Stimulated activated naive CD4-positive, alpha-beta T cell (primary cell): ENCODE data around the gene PACRG.

Experiments
- DNase-seq, 6 experiments: peaks; one replicate each; lab custom pipeline; 2025; lab: John Stamatoyannopoulos, UW

Gene PACRG

GRCh38 chr6:163177892-163178420 lies 450.2 kb downstream of the PACRG start:
- DNase-seq = no peak

- no peak for DNase-seq
These were observed 451.3 kb downstream of the PACRG start for GRCh38 chr6:163179061-163179460.

DNA sequence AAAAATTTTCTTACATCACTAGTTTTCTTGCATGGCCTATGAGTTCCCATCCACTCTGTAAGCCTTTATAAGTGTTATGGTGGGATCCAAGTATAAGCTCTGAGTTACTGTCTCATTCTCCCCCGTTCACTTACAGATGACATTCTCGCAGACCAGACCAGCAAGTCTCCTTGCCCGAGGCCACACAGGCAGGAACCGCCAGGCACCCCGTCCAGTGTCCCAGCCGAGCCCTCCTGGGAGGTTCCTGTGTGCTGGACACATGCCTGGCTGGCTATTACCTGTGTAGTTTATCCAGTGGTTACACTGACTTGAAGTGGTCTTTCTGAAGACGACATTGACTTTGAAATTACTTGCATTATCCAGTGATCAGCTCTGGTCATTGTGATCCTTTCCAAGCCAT lies 451.9 kb downstream of the PACRG start:
- no peak for DNase-seq

DNA sequence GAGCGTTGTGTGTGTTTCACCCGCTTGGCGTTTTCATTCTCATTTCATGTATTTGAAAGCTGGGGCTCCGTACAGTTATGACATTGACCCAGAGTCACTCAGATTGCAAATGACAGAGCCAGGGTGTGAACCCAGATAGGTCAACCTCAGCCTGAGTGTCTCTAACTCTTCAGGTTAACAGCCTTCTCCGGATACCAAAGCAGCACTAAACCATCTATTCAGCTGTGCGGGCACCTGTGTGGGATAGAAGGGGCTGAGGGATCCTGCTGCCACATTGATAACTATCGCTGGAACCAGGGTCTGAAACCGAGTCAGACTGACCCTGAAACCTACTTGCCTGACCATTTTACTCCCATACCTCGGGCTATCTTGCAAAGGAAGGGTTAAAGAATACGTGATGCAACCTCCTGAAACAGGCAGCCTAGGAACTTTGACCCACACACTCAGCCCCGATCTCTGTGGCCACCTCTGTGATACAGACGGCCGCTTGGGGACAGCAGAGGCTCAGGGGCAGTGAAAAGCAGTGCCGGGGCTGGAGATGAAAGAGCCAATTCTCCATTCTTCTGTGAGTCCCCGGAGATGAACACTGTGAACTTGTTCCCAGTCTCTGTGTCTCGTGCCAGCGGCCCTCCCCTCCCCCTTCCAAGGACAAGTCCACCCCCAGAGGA lies 453.2 kb downstream of the PACRG start:
- DNase-seq = no peak

DNA sequence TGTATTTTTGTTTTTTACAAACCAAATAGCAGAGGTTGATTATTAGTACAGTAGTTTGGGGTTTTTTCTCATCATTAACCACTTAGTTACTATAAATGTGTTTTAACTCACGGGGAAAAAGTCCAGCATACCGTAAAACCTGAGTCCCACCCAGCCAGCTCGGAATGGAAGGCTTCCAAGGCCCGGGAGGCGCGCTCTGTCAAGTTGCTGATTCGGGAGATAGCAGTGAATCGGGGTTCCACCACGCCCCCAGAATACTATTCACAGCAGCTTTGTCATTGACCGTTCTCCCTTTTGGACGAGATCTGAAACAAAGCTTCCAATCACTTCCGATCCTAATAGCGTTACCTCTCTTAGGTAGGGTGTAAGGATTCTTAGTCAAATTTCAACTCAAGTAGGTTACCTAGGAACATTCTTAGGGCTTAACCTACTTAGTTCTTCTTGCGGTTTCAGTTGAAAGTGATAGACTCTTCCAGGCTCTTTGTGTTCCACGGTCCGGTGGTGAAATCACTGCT lies 453.9 kb downstream of the PACRG start:
- no peak for DNase-seq

DNA sequence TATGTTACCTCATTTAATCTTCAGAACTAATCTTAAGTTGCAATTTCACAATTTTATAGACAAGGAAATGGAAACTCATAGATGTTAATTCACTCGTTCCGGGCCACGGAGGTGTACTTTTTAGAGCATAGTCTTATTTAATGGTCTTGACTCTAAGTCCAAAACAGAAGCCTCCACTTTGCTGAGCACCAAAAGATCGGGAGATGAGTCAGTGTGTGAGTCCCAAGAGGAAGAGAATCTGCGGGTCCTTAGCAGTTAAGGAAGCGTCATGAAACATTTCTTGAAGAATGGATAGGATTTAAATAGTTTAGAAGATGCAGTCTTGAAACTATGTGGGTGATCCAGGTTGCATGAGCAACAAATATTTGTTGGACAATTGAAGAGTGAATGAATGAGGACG lies 454.9 kb downstream of the PACRG start:
- DNase-seq = no peak

DNA sequence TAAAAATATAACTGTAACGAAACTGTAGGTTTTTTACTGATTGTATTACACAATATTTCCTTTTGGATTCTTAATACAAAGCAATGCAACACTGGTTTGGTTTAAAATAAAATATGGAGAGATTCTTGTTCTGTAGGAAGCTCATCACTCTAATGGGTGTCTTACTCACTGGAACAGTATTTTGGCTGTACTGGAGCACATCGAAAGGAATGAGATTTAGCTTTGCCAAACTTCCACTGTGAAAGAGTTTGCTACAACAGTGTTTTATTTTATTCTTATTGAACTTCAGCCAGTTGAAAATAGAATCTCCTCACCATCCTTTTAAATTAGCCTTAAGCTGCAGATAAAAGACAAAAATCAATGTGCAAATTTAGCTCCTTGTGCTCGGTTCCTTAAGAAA lies 456.0 kb downstream of the PACRG start:
- no peak for DNase-seq

DNA sequence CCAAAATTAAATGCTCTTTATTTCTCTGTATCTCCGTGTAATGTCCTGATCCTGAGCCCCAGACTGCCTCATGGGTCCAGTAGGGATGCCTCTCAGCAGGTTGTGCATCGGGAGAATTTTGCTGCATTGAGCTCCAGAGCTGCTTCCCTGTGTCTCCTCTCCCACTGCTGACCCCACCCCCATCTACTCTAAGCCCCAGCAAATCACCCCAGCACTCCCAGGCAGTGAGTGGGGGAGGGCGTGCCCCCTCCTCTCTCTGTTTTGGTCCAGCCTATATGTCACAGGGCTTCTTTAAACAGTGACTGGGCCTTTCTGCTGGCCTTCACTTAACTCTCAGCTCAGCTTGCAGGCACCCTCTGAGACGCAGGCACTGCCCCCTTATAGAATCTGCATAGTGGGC lies 458.0 kb downstream of the PACRG start:
- DNase-seq = no peak

GRCh38 chr6:163186527-163186926 lies 458.8 kb downstream of the PACRG start:
- no peak for DNase-seq

- no peak for DNase-seq
These were observed 459.4 kb downstream of the PACRG start for GRCh38 chr6:163187201-163187600.

- DNase-seq = no peak
These were observed 459.8 kb downstream of the PACRG start for GRCh38 chr6:163187606-163188005.

GRCh38 chr6:163188746-163189145 lies 461.0 kb downstream of the PACRG start:
- DNase-seq = no peak

GRCh38 chr6:163189609-163190008 lies 461.8 kb downstream of the PACRG start:
- no peak for DNase-seq

GRCh38 chr6:163190786-163191185 lies 463.0 kb downstream of the PACRG start:
- DNase-seq = no peak

- DNase-seq = no peak
These were observed 464.1 kb downstream of the PACRG start for GRCh38 chr6:163191704-163192537.

- DNase-seq = no peak
These were observed 464.8 kb downstream of the PACRG start for GRCh38 chr6:163192591-163192990.

GRCh38 chr6:163193326-163193725 lies 465.6 kb downstream of the PACRG start:
- DNase-seq = no peak

DNA sequence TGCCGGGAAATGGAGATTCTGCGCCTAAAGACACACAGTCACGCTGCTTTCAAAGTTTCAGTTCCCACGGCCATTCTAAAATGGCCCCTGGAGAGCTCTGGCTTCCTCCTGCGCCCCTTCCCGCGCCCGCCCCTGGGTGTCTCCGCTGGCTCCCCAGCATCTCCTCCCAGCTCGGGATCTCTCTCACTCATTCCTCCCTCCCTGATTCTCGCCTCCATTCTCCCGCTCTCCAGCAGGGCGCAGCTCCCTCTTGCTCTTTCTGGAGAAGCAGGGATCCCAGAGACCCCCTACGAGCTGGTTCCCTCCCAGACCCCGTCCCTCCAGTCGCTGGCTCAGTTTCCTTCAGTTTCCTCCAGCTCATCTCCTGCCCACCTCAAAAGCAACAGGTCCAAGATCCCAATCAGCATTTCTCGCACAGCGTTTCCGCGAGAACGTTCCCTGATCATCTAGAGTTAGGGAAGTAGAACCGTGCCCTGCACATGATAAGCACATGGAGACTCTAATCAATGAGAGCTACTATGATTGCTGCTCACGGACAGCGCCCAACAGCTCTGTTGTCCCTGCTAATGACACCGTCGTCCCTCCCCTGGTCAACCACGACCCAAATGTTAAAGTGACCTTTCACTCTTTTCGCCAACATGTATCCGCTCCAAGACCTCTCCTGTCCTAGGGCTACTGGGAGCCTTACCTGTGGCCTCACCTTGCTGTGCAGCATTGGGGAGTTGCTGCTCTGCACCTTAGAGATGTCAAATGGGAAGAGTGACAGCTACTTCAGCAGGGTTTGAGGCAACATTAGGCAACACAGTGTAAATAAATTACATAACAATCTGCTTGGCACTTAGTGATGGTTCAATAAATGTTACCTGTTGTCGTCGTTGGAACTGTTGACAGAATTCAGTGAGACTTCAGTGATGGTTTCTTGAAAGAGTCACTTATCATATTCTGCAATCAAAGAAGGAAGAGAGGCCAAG lies 468.2 kb downstream of the PACRG start:
- DNase-seq = no peak

DNA sequence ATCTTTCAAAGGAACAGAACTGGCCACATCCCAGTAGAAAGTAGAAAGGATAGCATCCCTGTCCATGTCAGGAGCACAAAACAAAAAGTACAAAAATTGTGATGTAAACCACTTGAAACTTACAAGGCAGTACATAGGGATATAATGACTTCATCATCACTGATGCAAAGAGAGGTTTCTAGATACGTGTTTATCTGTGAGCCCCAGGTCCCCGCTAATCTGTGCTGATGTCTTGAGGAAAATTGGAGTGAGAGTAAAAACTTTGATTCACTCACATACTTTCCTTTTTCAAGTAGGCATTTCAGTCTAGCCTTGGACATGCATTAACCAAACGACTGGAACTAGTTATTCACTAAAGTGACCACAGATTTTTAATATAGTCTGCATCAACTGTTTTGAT lies 470.1 kb downstream of the PACRG start:
- no peak for DNase-seq

DNA sequence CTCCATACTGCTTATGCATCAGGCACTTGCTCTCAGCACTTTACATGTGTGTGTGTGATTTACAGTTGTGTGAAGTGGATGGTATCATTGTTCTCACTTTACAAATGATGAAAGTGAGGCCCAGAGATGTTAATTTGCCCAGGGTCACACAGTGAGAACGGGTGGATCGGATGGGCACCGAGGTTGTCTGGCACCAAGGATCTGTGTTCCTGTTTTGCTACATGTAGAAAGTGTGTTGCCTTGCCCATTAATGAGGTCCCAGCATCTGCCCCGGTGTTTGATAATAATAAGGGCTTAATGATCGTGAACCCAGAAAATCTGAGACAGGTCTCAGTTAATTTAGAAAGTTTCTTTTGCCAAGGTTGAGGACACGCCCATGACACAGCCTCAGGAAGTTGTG lies 470.6 kb downstream of the PACRG start:
- no peak for DNase-seq

DNA sequence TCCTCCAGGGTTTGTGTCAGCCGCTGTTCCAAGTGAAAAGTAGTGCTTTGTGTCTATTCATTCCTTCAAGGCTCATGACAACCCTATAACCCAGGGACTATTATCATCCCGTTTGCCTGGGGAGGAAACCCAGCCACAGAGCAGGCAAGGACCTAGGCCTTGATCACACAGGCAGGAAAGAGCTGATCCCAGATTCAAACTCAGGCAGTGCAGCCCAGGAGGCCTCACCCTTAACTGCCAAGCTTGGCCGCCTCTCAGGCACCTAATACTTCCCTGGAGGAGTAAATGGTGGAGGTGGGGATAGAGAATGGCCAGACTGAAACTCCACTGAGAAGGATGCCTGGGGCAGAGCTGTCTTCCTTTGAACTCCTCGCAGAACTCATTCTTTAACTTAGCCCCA lies 471.6 kb downstream of the PACRG start:
- no peak for DNase-seq

GRCh38 chr6:163200289-163200688 lies 472.5 kb downstream of the PACRG start:
- DNase-seq = no peak
